HG02852 (cell line): ENCODE data around the gene SEBOX.

Experiments used
- ATAC-seq: cut with Tn5 transposase; IDR thresholded peaks from one replicate; pipeline ENCODE4 v1.9.1; 2021; ENCODE audit warnings: mild to moderate bottlenecking, moderate library complexity; ENCODE audit not compliant: unreplicated experiment

Gene SEBOX, protein sequence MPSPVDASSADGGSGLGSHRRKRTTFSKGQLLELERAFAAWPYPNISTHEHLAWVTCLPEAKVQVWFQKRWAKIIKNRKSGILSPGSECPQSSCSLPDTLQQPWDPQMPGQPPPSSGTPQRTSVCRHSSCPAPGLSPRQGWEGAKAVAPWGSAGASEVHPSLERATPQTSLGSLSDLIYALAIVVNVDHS

DNA sequence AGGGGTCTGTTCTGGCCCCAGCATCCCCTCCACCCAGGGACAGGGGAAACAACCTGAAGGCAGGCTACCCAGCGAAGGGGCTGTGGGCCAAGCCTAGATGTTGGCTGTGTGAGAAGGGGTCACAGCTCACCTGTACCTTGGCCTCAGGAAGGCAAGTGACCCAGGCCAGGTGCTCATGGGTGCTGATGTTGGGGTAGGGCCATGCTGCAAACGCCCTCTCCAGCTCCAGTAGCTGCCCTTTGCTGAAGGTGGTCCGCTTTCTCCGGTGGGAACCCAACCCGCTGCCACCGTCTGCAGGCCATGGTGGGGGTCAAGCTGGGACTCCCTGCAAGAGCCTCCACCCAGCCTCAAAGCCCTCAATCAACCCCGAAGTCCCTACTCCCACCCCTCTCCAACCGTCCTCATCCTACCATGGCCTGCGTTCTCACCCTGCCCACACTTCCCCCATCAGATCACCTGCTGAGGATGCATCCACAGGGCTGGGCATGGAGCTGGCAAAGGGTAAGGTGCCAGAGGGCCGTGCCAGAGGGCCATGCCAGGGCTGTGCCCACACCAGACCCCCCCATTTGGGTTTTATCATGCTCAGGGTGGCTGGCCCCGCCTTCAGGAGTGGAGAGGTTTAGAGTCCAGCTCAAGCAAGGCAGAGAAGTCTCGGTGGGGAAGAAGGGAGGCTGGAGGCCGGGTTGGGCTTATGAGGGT, at the start of gene SEBOX:
SEBOX (minus strand) TSS at position 535 of the 699 bp plus-strand sequence; CDS start at position 487, 48 bp downstream.
- ATAC-seq: no peak

DNA sequence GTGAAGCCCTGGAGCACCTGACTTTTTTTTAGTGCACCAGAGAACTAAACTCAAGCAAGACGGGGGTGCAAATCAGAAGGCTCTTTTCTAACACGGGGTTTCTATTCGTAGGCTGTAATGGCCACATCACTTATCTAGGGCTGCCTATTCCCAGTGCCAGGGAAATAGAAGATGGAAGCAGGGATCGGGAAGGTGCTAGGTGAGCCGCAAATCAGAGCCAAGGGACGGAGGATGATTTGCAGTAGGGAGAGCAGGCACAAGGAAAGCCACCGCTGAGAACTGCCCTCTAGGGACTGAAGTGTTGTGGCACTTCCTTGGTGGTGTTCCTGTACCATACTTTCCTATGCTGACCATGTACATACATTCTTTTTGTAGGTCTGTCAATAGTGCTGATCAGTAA, 48.8 kb upstream of the SEBOX start:
- ATAC-seq: no peak

DNA sequence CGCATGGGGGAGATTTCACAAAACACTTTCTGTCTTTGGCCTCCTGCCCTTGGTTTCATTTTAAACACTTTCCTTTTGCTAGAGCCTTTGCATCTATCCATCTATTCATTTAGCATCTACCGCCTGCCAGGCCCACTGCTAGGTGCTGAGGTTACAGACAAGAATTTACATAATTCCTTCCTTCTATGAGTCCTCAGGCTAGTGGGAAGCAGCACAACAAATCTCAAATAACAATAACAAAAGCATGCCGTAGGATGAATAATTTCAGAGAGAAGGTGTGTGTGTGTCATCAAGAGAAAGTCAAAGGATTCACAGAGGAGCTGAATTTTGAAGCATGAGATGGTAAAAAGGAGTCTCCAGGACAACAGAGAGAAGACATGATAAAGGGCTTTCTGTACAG, 47.1 kb upstream of the SEBOX start:
- ATAC-seq: no peak

DNA sequence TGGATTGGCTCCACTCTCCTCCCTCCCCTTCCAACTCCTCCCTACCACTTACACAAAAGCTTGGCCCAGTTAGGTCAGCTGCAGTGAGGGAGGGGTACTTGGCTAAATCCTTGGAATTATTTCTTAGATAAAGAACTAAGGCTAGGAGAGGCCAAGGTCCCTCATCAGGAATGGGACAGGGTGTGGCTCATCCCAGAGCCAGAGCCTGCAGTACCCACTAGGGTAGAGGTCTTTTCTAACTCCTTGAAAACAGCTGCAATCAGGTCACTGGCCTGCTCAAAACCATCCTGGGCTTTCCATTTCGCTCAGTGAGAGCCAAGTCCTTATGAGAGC, 42.9 kb upstream of the SEBOX start:
- no peak for ATAC-seq

DNA sequence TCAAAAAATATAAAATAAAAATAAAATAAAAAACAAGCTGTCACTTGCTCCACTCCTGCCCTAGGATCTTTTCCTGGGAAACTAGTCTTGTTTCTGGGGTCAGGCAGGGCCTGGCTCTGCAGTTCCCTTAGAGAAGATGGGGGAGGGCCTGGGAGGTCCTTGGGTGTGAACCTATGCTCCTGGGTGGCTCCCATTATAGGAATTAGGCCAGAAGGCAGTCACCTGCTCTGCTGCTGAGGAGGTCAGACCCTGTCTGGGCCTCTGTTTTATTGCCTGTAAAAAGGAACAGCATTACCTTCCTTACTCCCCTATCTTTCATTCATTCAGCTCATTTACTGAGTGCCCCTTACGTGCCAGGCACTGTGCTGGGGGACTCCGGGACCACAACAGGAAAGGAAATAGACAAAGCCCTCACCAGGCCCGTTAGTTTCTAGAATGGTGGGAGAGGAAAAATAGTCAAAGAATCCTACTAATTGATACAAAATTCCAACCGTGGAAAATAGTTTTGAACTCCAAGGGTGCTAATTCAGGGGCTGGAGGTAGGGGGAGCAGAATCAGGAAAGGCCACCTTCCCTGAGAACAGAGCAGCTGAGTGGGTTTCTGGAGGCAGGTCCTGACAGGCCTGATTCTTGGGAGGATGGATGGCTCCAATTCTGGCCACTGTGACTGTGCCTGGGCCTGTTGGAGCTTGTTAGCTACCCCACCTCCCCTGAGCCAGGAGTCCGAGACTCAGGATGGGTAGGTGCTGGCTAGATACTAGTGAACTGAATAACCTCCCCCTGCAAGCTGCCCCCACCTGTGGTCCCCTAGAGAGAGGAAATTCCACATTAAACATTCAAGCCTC, 42.4 kb upstream of the SEBOX start:
- ATAC-seq: no peak

DNA sequence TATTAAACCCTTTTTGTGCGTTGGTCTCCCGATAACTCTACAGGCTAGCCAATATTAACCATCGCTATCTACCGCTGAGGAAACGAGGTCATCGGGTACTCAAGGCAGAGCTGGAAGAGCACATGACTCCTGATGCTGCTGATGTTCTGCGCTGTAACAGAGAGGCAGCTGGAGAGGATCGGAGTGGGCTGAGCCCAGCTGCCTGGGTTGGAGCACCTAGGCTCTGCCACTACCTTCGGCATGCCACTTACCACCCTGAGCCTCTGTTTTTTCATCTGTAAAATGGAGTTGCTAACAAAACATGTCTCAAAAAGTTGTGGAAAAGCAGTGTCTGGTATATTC, 41.4 kb upstream of the SEBOX start:
- peak; percentile 11 for ATAC-seq

DNA sequence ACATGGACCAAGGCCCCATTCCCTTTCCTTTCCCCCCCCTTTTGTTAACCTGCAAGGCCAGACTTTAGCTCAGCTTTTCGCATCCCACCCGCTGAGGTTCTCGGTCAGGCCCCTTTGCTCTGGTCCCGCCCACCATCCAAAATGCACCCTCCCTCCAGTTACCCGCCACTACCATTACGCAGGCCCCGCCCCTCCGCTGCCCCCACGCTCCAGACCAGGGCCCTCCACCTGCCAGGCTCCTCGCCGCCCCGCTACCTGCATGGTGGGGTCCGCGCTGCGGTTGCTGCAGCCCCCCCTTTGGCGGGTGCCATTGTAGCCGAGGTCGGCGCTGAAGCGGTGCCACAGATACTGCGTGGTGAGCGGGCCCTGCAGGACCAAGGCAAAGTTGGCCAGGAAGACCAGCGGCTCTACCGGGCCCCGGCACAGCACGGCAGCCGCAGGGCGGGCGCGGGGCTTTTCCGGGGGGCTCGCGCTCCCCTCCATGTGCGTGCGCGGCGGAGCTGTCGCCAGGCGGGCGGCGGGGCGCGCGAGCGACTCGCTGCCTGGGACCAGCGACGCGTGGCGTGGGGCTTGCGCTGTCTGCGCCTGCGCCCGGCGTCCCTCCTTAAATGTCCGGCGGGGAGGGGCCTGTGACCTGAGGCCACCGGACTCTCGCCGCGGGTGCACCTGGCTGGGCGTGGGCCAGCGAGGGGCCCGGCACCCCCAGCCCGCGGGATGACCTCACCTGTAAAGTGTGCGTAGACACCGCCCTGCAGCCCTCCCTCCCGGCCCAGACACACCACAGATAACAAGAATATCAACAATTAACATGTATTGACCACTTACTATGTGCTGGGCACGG, 40.9 kb upstream of the SEBOX start, which contains the start of gene SLC46A1:
SLC46A1 (minus strand) TSS at position 581 of the 841 bp plus-strand sequence; CDS start at position 483, 98 bp downstream.
- ATAC-seq: peak; percentile 76

DNA sequence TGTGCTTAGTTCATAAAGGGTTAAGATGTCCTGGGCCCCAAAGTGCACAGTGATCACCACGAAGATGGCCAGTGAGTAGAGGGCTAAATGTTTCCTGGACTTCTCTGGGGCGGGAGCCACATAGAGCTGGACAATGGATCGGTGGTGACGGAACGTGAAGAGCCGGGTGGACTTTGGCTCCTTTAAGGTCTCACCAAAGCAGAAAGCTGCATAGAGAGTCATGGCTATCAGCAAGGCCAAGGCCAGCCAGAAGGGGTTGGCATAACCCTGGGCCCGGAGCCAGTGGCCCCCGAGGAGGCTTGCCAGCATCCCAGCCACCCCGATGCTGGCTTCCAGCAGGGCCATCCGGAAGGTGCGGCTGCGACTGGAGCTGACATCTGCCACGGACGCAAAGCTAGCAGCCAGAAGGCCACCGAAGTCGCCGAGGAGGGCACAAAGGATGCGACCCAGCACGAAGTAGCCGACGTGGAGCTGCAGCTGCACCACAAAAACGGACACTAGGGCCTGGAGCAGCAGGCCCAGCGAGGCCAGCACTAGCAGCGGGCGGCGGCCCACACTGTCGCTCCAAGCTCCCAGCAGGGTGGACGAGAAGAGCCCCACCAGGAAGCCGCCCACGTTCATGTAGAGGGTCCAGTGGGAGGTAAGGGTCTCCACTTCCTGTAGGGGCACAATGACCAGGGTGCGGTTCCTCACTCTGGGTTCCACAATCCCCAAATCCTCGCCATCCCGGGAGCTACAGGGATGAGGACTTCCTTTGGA, 40.0 kb upstream of the SEBOX start:
- no peak for ATAC-seq

DNA sequence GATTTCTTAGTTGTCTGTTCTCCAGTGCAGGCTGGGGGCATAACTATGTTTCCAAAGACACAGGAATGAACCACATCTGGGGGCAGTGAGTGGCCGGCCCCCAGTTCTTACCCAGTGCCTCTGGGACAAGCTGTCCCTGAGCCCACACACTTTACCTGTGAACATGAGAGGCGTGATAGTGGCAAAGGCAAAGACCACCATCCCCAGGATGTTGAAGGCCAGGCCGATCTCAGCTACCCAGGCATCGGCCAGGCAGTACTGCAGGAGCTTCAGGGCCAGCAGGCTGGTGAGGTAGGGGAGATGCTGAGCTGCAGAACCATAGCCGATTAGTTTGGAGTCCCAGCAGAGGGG, 39.4 kb upstream of the SEBOX start:
- no peak for ATAC-seq

DNA sequence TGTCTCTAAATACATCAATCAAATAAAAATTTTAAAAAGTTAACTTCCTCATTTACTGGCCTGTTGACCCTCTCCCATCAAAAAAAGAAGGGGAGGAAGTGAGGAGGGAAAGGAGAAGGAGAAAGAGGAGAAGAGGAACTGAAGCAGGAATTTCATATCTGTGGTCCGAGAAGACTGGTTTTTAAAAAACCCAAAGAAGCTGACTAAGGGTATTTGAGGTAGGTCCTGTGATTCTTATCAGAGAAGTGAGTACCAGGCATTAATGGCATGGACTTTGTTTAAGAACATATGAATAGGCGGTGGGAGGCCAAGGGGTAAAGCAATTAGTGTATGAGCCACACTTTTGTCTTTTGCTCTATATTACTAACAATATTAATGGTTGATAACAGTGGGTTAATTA, 39.0 kb upstream of the SEBOX start:
- ATAC-seq: no peak

DNA sequence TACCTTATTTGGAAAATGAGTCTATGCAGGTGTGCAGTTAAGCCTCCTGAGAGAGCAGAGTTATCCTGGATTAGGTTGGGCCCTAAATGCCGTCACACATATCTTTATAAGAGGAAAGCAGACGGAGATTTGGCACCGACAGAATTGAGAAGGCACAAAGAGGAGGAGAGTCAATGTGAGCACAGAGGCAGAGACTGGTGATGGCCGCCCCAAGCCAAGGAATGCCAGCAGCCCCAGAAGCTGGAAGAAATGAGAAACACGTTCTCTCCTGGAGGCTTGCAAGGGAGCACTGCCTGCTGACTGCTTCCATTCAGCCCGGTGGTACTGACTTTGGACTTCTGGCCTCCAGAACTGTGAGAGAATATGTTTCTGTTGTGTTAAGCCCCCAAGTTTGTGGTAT, 37.8 kb upstream of the SEBOX start:
- ATAC-seq: no peak

DNA sequence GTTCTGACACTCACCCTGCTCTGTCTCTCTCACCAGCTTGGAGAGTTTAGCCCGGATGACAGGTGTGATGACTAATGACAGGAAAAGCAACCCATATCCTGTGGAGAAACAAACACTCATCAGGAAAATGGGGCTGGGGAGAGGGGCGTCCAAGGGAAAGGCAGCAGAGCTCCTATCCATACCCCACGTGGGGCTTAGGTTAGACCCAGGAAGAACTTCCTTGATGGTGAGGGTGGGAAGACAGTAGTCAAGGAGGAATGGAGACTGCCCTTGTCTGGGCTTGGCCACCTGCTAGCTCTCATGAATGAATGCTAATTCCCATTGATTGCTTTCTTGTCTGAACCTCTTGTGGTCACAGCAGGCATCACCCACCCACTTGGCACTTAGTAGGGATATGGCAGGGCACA, 37.2 kb upstream of the SEBOX start:
- ATAC-seq: no peak

DNA sequence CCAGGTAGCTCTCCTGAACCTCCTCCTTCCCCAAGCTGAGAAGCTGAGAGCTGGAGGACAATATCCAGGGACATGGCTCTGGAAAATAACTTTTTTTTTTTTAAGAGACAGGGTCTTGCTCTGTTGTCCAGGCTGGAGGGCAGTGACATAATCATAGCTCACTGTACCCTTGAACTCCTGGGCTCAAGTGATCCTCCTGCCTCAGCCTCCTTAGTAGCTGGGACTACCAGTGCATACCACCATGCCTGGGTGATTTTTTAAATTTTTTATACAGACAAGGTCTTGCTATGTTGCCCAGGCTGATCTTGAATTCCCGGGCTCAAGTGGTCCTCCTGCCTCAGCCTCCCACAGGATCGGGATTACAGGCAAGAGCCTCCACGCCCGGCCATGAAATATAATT, 34.8 kb upstream of the SEBOX start:
- ATAC-seq: no peak

DNA sequence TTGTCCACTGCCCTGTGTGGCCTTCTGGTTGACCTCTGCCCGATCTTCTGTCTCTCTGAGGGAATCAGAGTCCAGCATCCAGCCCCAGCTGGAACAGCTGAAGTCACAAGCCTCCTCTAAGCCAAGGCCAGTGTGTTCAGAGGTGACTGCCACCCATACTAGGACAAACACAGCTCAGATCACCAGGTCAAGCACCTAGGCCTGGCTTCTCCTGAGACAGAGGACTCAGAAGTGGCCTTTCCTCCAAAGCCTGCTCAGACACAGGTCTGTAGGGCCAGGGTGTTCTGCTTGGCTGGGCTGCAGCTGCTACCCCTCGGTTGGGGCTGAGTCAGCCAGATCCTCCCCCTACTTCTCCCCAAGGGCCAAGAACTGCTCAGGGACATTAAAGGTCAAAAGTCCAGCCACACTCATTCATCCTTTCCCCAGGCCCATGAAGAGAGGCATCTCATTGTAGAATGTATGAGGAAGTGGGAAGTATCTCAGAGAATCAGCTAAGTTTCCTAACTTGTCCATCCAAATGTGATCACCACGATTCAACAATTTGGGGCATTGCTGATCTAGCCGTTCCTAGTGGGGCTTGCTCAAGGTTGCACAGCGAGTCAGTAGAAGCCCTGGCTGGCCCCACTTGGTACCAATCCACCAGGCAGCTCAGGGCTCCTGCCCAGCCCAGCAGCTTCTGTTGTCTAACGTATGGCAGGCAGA, 33.4 kb upstream of the SEBOX start:
- ATAC-seq: no peak

DNA sequence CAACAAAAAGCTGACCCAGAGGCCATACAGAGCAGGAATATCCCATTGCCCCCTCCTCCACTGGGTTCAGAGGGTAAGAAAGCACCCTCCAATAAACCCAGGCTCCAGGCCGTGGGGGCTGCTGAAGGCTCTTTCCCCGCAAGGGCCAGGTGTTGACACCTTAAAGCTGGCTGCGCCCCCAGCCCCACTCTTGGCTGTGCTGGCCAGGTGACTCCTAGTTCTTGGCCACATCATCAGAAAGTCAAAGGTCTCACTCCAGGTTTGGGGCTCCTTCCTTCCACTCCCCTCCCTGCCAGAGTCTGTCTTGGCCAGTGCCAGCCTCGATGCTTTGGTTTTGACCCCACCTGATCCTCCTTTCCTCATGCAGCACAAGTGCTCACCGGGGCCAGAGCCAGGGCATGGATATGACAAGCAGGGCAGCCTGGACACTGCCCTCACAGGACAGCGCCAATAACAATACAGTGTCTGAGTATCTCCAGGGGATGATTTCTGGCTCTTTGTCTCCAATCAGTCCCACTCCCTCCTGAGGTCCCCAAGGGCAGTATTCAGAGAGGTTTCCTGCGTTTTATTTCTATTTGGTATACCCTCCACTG, 32.8 kb upstream of the SEBOX start:
- ATAC-seq: no peak

DNA sequence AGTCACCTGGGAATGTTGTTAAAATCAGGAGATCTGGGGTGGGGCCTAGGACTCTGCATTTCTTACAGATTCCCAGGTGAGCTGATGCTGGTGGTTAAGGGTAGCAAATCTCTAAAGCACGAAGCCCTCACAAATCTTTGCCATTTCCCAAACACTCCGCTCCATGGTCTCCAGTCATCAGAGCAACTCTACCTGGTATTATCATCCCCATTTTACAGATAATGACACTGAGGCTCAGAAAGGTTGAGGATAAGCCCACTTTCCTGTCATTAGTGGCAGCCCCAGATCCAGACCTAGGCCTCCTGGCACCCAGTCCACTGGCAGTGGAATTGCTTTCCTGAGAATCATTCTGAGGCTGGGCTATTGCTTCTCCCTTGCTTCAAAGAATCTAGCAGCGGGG, 32.3 kb upstream of the SEBOX start:
- ATAC-seq: no peak

DNA sequence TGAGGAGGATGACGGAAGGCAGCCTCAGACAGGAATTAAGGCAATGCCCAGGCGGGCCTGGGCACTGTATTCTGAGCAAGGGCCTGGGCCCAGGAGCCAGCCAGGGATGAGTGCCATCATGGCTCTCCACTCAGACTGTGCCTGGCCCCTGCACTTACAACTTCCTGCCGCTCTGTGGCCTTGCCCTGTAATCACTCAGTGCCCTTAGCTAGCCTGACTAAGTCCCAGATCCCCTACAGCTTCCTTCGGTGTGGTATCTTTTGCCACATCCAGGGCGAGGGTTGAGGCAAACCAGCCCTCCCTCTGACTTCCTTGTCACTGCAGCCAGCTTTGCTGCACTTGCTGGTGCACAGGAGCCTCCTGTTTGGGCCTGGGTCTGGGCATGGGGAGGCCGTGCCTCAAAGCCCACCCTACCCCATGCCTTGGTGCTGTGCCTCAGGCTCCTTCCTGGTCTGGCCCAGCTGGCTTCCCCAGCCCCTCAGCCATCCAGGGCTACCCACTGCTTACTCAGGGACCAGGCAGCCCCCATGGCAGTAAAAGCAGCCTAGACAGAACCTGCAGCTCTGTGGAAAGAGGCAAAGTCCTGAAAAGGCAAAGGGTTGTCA, 31.7 kb upstream of the SEBOX start:
- ATAC-seq: no peak

DNA sequence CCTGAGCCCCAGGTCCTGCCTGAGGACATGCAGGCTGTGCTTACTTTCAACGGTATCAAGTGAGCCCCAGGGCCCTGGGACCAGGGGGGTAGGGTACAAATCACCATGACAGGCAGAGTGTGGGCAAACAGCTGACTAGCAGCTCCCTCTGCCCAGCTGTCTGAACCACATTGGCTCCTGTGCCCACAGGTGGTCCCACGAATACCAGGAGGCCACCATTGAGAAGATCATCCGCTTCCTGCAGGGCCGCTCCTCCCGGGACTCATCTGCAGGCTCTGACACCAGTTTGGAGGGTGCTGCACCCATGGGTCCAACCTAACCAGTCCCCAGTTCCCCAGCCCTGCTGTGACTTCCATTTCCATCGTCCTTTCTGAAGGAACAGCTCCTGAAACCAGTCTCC, 31.0 kb upstream of the SEBOX start:
- ATAC-seq: no peak

DNA sequence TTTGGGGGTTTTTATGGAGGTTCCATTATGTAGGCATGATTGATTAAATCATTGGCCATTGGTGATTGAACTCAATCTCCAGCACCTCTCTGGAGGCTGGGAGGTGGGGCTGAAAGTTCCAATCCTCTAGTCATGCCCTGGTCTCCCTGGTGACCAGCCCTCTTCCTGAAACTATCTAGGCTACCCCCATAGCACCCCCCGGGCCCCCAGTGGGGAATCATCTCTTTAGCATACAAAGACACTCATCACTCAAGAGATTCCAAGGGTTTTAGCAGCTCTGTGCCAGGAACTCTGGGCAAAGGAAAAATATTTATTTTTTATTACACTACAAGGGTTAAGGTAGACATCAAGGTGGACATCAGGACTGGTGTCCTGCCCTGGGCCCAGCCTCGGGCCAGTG, 30.4 kb upstream of the SEBOX start:
- ATAC-seq: no peak
